Peyer's patch (tissue), 4 donors: ENCODE data around the gene RPLP2.

Source experiments
- POLR2A ChIP-seq, 2 donors: fragments of 450-650 bp; IDR thresholded peaks; one replicate each; pipeline ENCODE4 v1.5.1; 2017; ENCODE audit warnings: antibody characterized with exemption in 2 of 2, mild to moderate bottlenecking in 2 of 2, moderate library complexity in 2 of 2
- TF ChIP-seq, protein P1 (sequence below), 6 experiments: fragments of 450-650 bp in 4 of 6; fragments of 200-600 bp in 2 of 6; sonication (generic) in 1 of 6; IDR thresholded peaks; one replicate each; pipeline ENCODE4 v1.5.1; 2017 to 2019; ENCODE audit warnings: antibody characterized with exemption in 6 of 6, mild to moderate bottlenecking in 3 of 6, moderate library complexity in 1 of 6

DNA sequence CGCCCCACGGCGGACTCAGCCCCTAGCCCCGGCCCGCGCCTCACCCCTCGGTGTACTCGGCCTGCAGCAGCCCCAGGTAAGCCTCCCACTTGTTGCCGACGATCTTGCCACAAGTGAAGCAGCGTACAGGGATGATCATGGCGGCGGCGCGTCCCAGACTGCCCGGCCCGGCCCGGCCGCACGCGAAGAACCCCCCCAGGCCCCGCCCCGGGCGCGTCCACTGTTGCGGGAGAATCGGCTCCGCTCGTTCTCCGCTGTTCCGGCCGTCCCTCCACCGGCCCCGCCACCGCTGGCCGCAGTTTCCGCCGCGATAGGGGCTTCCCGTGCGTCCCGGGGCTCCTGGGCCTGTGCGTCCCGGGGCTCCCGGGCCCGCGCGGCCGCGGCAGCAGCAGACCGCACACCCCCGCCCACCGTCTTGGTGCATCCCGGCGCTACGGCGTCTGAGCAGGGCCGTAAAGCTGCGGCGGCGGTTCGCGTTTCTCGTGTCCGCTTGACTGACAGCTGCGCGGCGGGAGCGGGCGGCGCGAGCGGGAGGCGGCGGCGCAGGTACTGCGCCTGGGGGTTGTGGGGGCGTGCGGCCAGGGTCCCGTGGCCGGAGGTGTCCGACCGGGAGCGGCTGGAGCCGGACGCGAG is 32.7 kb downstream of the RPLP2 start, which contains the start of the genes POLR2L and TSPAN4:
- TF ChIP-seq, protein P1, sequence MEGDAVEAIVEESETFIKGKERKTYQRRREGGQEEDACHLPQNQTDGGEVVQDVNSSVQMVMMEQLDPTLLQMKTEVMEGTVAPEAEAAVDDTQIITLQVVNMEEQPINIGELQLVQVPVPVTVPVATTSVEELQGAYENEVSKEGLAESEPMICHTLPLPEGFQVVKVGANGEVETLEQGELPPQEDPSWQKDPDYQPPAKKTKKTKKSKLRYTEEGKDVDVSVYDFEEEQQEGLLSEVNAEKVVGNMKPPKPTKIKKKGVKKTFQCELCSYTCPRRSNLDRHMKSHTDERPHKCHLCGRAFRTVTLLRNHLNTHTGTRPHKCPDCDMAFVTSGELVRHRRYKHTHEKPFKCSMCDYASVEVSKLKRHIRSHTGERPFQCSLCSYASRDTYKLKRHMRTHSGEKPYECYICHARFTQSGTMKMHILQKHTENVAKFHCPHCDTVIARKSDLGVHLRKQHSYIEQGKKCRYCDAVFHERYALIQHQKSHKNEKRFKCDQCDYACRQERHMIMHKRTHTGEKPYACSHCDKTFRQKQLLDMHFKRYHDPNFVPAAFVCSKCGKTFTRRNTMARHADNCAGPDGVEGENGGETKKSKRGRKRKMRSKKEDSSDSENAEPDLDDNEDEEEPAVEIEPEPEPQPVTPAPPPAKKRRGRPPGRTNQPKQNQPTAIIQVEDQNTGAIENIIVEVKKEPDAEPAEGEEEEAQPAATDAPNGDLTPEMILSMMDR (IDR thresholded peaks at IDR 0.05) = peak in 3 of 6 experiments; percentile 26 to 38 (median 28)
- TF ChIP-seq POLR2A (IDR thresholded peaks at IDR 0.05) = peak; percentile 85 to 94
